NK-92 (cell line): Measurements from ENCODE around the gene DEPDC5.
"Not testable (repeated sequence)": the region's sequence is repeated elsewhere in the genome, so short reads cannot be mapped to it uniquely, and the experiment has no call there.

Source experiments
- DNase-seq: peaks from one replicate; lab custom pipeline; 2025; ENCODE audit not compliant: unreplicated experiment; lab: John Stamatoyannopoulos, UW

The DEPDC5 gene

DNA sequence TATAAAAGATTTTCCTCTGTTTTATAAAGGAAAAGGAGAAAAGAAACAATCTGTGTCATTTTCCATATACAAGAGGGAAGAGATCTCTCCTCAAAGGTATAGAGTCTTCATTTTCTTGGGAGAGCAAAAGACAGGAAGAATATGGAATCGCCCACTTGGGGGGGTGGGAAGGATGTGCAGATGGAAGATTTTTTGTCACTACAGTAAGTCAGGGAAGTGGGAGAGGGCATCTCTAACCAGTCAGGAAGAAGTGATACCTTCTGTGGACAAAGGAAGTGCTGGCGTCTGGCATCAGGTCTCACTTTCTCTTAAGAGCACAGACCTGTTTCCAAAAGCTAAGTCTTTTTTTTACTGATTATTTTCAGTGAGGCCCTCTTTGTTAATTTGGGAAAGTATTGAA, 5.3 kb upstream of the DEPDC5 start:
- no peak for DNase-seq

DNA sequence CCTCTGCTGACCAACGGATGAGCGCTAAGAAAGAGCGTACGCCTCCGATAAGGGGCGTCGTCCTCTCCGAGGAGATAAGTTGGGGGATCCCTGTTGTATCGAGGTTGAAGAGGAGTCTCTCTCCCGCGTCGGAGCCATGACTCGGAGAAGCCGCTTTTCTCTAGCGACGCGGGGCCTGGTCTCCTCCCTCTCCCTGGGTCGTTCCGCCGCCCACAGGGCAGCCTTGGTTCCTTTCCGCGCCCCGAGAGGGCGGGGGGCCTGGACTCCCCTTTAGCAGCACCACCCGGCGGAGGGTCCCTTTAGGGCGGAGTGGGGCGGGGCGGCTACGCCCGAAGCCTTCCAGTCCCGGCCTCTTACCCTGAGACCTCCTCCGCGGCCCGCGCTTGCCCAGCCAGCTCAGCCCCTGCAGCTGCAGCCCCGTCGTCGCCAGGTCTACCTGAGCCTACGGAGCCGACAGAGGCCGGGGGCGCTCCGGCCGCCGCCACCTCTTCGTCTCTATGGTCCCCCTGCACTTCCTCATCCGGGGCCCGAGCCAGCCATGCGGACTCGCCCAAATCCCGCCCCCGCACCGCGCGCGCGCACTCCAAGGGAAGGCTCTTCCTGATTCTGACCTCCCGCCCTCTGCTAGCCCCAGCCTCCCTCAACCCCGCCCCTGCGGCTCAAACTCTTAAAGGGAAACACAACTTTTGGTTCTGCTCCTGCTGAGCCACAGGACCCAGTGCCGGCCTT, 4.0 kb upstream of the DEPDC5 start, which contains the start of gene PRR14L:
Gene PRR14L, minus strand, starts transcription at position 497 of the 729 bp plus-strand sequence. CDS start 11,272 bp downstream, outside the sequence.
- DNase-seq, result peak; percentile 75

DNA sequence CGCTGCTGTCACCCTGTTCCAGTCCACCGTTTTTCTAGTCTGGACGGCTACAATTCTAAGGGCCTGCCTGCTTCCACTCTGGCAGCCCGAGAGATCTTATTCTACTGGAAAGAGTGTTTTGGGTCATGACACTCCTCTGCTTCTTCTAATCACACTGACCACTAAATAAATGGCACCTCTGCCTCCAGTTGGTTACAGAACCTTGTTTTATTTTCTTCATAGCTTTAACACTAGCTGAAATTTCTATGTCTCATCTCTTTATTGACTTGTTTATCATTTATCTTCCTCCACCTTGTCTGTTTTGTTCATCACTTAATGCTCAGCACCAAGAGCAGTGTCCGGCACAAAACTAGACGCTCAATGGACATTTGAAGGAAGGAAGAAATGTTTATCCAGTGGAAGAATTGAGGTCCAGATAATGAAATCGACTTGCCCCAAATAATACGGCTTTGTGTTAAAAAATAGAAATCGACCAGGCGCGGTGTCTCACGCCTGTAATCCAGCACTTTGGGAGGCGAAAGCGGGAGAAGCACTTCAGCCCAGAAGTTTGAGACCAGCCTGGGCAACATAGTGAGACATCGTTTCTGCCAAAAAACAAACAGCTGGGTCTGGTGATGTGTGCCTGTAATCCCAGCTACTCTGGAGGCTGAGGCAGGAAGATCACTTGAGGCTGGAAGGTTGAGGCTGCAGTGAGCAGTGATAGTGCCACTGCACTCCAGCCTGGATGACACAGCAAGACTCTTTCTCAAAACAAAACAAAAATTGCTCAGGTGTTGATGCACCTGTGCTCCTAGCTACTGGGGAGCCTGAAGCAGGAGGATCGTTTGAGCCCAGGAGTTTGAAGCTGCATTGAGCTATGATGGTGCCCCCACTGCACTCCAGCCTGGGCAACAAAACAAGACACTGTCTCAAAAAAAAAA, 3.2 kb upstream of the DEPDC5 start:
- DNase-seq, result no peak

DNA sequence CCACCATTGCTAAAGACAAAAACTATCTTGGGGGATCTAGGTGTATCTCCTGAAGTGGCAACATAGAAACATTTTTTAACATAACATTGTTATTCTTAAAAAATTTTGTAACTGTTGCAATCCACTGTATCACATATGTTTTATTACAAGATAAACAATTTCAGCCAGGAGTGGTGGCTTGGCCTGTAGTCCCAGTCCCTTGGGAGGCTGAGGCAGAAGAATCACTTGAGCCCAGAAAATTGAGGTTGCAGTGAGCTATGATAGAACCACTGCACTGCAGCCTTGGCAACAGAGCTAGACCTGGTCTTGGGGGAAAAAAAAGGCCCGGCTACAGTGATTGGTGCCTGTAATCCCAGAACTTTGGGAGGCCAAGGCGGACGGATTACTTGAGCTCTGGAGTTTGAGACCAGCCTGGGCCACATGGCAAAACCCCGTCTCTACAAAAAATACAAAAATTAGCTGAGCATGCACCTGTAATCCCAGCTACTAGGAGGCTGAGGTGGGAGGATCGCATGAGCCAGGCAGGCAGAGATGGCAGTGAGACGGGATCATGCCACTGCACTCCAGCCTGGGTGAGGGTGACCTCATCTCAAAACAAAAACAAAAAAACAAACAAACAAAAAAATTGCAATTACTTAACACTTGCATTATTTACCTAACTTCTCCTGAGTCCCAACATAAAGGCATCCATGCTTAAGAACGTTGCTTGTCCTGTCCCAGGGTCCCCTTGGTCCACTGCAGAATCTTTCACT, 1.5 kb upstream of the DEPDC5 start:
- no peak for DNase-seq

DNA sequence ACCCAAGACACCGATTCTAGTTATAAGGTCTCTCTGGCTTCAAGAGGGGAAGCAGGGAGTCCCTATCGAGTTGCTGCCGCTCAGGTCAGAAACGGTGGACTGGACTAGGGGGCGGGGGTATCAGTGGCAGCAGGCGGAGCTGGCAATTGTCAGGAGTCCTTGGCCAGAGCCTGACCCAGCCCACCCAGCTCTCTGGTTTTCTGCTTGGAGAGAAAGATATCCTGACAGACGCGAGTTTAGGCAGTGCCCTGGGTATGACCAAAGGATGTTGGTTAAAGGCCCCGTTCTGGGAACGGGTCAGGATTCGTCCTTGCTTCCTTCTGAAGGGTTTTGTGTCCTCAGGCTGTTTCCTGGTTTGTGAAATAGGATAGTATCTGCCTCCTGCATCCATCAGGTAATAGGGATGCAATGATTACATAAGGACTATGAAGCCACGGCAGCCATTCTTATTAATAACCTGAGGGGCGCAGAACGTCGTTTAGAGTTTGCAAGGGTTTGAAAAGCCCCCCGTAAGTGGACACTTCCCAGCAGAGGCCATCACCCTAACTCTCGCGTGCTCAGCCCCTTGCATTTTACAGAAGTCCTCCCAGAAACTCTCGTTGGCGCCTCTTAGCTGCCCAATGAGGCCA, 700 bp upstream of the DEPDC5 start:
- no peak for DNase-seq

DNA sequence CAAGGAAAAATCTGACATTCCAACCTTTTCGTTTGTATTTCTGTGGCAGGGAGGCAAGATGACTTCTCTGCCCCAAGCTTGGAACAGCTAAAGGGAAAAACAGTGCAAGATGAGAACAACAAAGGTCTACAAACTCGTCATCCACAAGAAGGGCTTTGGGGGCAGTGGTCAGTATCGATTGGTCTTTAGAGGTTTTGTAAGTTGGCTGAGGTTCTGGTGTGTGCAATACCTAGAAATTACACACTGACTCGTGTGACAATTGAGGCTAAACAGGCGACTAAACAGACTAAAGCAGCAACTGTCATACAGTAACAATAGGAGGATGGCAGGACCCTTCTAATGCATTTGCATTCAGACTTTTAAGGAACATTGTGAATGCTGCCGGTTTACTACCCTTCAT, 994 bp downstream of the DEPDC5 start:
- DNase-seq, result no peak

DNA sequence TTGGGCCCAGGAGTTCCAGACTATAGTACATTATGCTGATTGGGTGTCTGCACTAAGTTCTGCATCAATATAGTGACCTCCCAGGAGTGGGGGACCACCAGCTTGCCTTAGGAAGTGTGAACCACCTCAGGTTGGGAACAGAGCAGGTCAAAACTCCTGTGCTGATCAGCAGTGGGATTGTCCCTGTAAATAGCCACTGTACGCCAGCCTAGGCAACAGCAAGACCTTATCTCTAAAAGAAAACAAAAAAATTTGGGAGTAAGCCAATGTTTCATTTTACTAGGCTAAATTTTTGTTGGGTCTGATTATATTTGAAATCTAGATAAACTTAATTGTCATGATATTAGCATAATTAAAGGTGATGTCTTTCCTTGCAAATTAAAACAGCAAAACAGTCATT, 3.4 kb downstream of the DEPDC5 start:
- no peak for DNase-seq

DNA sequence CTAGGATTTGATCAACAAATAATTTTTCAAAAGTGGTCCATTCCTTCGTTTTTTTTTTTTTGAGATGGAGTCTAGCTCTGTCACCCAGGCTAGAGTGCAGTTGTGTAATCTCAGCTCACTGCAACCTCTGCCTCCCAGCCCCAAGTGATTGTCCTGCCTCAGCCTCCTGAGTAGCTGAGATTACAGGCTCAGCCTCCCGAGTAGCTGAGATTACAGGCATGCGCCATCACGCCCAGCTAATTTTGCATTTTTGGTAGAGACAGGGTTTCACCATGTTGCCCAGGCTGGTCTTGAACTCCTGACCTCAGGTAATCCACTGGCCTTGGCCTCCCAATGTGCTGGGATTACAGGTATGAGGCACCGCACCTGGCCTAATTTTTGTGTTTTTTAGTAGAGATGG, 5.0 kb downstream of the DEPDC5 start:
- not testable (repeated sequence) for DNase-seq

DNA sequence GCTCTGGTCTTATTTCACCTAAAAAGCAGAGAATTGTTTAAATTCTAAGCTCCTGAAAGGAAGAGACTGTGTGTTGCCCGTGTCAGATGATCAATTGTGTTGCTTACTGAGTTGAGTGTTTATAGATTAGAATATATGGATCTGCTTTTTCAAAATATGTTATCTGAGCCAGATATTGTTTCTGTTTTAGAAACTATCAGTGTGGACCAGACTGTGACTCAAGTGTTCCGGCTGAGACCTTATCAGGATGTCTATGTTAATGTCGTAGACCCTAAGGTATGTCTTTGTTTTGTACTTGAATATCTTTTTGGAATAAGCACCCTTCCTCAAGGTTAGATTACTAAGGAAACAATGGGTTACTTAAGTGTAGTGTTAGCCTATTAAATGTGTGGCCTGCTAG, 11.0 kb downstream of the DEPDC5 start:
- no peak for DNase-seq

DNA sequence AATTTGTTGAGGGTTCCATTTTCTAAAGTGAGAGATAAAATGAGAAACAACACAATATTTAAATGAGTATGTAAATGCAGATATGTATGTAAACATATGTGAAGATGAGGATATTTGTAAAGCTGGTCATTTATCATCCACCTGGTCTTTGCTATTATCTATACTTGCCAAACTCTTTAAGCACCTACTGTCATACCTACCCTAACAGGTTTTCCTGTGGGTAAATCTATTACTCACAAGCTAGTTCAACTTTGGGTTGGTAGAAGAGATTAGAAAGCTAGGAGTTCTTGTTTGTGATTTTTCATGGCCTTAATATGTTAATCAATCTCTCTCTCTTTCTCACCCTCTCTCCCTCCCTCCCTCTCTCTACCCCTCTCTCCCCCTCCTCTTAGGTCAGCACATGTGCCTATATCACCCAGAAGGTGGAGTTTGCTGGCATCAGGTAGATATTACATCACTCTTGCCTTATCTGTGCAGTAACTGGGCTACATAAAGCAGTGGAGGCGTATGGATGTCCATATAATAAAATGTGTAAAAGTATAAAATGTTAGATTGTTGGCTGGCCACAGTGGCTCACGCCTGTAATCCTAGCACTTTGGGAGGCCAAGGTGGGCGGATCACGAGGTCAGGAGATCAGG, 14.7 kb downstream of the DEPDC5 start:
- DNase-seq, result no peak

DNA sequence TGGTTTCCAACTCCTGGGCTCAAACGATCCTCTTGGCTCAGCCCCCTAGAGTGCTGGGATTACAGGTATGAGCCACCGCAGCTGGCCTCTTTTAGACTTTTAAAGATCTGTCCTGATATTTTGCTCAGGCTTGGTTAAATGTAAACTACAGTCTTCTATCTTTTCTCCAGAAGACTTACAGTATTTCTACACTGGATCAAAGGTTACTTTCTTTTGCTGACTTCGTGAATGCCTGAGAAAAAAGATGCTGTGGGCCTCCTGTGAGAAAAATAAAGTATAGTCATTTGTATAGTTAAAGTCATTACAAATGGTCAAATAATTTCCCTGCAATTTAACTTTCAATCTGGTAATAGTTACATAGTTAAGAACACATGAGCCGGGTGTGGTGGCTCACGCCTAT, 19.6 kb downstream of the DEPDC5 start:
- DNase-seq, result no peak

DNA sequence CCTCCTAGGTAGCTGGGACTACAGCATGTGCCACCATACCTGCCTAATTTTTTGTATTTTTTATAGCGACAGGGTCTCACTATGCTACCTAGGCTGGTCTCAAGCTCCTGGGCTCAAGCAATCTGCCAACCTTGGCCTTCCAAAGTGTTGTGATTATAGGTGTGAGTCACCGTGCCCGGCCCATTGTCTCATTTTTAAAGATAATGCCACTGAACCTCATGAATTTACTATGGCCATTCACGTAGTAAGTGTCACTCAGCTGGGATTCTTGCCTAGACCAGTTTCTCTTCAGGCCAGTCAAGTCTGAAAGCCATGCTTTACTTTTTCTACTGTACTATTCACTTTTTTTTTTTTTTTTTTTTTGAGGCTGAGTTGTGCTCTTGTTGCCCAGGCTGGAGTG, 22.4 kb downstream of the DEPDC5 start:
- DNase-seq, result no peak

DNA sequence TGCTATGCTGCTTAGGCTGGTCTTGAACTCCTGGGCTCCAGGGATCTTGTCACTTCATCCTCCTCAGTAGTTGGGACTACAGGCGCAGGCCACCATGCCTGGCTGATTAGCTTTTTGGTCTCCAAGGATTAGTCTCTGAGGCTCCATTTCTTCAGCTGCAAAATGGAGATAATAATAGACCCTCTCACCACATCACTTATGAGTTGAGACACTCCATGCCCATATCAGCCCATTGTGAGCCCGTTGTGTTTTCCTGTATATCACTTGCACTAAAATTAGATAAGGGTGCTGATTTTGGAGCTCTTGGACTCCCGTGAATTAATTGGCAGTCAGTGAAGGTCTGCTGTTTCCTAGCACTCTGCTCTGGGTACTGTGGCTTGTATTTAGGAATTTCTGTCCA, 36.0 kb downstream of the DEPDC5 start:
- no peak for DNase-seq

DNA sequence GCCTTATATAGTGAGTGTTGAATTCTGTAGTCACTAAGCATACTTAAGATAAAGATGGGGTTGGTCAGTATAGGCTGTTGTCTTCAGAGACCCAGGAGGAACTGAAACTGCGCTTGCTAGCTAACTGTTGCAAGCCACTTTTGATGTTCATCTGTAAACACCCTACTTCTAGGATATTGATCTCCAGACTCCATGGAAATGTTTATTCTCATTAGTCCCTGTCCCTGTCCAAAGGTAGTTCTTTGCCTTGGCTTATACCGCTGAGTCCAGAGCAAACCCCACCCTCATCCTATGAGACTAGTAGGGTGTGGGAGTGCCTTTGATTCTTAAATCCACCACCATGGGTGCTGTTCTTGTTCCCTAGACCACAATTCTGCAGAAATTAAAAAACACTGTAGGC, 36.4 kb downstream of the DEPDC5 start:
- no peak for DNase-seq

DNA sequence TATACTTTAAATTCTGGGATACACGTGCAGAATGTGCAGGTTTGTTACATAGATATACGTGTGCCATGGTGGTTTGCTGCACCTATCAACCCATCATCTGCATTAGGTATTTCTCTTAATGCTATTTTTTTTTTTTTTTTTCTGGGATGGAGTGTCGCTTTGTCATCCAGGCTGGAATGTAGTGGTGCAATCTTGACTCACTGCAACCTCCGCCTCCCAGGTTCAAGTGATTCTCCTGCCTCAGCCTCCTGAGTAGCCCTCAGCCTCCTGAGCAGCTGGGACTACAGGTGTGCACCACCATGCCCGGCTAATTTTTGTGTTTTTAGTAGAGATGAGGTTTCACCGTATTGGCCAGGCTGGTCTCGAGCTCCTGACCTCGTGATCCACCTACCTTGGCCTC, 45.5 kb downstream of the DEPDC5 start:
- not testable (repeated sequence) for DNase-seq

DNA sequence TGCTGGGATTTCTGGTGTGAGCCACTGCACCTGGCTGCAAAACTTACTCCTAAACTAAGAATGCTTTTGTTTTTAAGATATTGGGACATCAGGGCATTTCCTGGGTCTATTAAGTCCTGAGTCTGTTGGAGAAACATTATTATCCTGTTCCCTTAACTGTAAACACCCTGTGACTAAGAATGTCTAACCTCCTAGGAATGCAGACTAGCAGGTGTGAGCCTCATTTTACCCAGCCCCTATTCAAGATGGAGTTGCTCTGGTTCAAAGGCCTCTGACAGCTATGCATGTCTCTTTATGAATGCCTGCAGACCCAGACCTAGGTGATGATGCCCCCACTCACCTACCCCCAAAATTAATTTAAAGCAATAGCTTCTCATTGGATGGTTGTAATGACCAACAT, 46.2 kb downstream of the DEPDC5 start:
- no peak for DNase-seq

DNA sequence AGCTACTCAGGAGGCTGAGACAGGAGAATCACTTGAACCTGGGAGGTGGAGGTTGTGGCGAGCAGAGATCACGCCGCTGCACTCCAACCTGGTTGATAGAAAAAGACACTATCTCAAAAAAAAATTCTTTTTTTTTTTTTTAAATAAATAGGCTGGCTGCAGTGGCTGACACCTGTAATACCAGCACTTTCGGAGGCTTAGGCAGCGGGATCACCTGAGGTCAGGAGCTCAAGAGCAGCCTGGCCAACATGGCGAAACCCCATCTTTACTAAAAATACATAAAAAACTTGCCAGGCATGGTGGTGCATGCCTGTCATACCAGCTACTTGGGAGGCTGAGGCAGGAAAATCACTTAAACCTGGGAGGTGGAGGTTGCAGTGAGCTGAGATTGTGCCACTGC, 47.0 kb downstream of the DEPDC5 start:
- not testable (repeated sequence) for DNase-seq

DNA sequence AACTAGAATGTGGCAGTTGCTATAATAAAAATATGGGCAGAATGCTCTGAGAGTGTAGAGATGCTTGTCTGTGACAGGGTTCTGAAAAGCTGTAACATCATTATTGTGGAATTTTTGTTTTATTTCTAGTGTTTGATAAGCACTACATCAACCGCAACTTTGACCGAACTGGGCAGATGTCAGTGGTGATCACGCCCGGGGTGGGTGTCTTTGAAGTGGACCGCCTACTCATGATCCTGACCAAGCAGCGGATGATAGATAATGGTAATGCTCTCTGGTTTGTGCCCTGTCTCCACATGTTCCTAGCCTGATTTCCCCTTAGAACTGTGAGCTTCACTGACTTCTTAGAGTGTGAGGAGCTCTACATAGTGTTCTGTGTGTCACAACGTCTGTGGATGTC, 48.8 kb downstream of the DEPDC5 start:
- DNase-seq, result no peak

DNA sequence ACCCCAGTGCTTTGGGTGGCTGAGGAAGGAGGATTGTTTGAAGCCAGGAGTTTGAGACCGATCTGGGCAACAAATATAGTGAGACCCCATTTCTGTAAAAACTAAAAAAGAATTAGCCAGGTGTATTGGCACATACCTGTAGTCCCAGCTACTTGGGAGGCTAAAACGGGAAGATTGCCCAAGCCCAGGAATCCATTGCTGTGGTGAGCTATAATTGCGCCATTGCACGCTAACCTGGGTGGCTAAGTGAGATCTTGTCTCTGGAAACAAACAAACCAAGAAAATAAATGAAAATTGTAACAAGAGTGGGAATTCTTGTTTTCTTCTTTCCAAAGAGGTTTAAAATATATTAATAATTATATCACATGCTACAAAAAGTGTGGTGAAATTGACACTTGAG, 52.9 kb downstream of the DEPDC5 start:
- DNase-seq, result no peak

DNA sequence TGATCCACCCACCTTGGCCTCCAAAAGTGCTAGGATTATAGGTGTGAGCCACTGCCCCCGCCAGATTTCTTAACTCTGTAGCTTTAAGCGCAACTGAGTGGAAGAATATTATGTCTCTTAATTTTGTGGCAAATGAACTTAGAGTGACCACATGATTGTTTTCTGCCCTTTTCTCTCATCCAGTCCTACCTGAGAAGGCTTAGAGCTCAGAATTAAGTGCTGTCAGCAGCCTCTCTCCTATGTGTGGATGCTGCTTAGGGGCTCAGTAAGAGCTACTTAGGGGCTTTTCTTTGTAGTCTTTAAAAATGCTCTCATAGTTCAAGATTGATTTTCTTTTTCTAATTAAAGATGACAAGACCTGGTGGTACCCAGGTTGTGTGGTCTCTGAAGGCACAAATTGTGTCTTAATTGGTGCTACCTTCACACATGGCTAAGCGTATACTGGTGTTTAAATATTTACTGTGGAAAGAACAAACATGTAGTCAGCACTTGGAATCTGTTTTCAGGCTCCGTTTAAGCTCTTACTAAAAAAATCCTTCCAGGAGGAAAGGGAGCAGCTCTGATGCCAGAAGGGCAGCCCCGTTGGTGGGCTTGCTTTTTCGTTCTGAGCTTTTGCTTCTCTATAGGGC, 59.3 kb downstream of the DEPDC5 start:
- DNase-seq, result no peak
